GM12891 (cell line): ENCODE measurements around the gene STMN3.
"Not testable (repeated sequence)": the region's sequence is repeated elsewhere in the genome, so short reads cannot be mapped to it uniquely, and the experiment has no call there.

Experiments used
- DNase-seq: peaks from one replicate; pipeline ENCODE4 v3.0.0; 2011; ENCODE audit warnings: low spot score; ENCODE audit not compliant: insufficient read length
- FAIRE-seq: peaks from 2 replicates; lab custom pipeline; 2011; peaks lifted over from hg19 to GRCh38; lab: Jason Lieb, UNC
- PAX5 ChIP-seq: IDR thresholded peaks from 2 replicates; pipeline ENCODE4 v1.6.1; 2011; ENCODE audit warnings: low read length, moderate library complexity, mild to moderate bottlenecking; ENCODE audit not compliant: insufficient read depth, severe bottlenecking
- POLR2A ChIP-seq: IDR thresholded peaks from 2 replicates; pipeline ENCODE4 v1.6.1; 2011; ENCODE audit warnings: low read depth, low read length, control low read depth
- POLR2AphosphoS5 ChIP-seq: IDR thresholded peaks from 2 replicates; pipeline ENCODE4 v1.6.1; 2011; ENCODE audit warnings: low read depth, low read length, control low read depth
- POU2F2 ChIP-seq: IDR thresholded peaks from 2 replicates; pipeline ENCODE4 v1.6.1; 2011; ENCODE audit warnings: low read depth, mild to moderate bottlenecking, control low read depth, low read length, moderate library complexity
- SPI1 ChIP-seq: IDR thresholded peaks from 2 replicates; pipeline ENCODE4 v1.6.1; 2011; ENCODE audit warnings: low read depth, low read length, control low read depth
- TAF1 ChIP-seq: IDR thresholded peaks from 2 replicates; pipeline ENCODE4 v1.6.1; 2011; ENCODE audit warnings: low read depth, low read length, control low read depth

STMN3 gene

GRCh38 chr20:63662813-63663189, 9.6 kb upstream of the STMN3 start:
- FAIRE-seq = no peak
- TF ChIP-seq POLR2A = no peak
- TF ChIP-seq POU2F2 = no peak
- TF ChIP-seq TAF1 = no peak
- TF ChIP-seq SPI1 = no peak
- no peak for TF ChIP-seq POLR2AphosphoS5
- TF ChIP-seq PAX5 = no peak
- no peak for DNase-seq

- TF ChIP-seq SPI1 (no peak), PAX5 (no peak), POLR2AphosphoS5 (no peak), POU2F2 (no peak), TAF1 (no peak), POLR2A (no peak)
- no peak for FAIRE-seq
Observed at GRCh38 chr20:63661959-63662812, 9.0 kb upstream of the STMN3 start.

GRCh38 chr20:63661108-63661507, 7.9 kb upstream of the STMN3 start:
- no peak for TF ChIP-seq POU2F2
- no peak for FAIRE-seq
- no peak for DNase-seq

More at GRCh38 chr20:63661959-63662812, 9.0 kb upstream of the STMN3 start:
- DNase-seq = no peak

- FAIRE-seq (no peak), DNase-seq (no peak)
Observed at GRCh38 chr20:63660622-63661021, 7.4 kb upstream of the STMN3 start.

GRCh38 chr20:63660174-63660573, 7.0 kb upstream of the STMN3 start:
- FAIRE-seq, DNase-seq: not testable (repeated sequence)

More at GRCh38 chr20:63660622-63661021, 7.4 kb upstream of the STMN3 start:
- TF ChIP-seq POU2F2 = no peak
- TF ChIP-seq SPI1 = no peak
- no peak for TF ChIP-seq TAF1
- TF ChIP-seq POLR2AphosphoS5 = no peak
- TF ChIP-seq PAX5 = no peak
- no peak for TF ChIP-seq POLR2A

- TF ChIP-seq TAF1 (no peak), POLR2A (no peak), POU2F2 (no peak), POLR2AphosphoS5 (no peak), SPI1 (no peak), PAX5 (no peak)
- no peak for DNase-seq
- no peak for FAIRE-seq
Observed at GRCh38 chr20:63659370-63659769, 6.1 kb upstream of the STMN3 start.

GRCh38 chr20:63658749-63659187, 5.5 kb upstream of the STMN3 start:
- DNase-seq = no peak
- TF ChIP-seq PAX5 (no peak), POLR2A (no peak), POU2F2 (no peak), SPI1 (no peak), TAF1 (no peak), POLR2AphosphoS5 (no peak)
- FAIRE-seq = no peak

- FAIRE-seq (peak; percentile 93), DNase-seq (peak; percentile 100)
- TF ChIP-seq POU2F2 (peak; percentile 62; the same call in 1 of the 2 replicates), POLR2AphosphoS5 (peak; percentile 59; the same call in 1 of the 2 replicates), POLR2A (peak; percentile 54), TAF1 (peak; percentile 91), PAX5 (no peak), SPI1 (peak; percentile 25; the same call in 1 of the 2 replicates)
Observed at GRCh38 chr20:63657937-63658748, 4.9 kb upstream of the STMN3 start, which contains the start of gene RTEL1. TSS of gene RTEL1 (plus strand) at chr20:63658312. CDS start at chr20:63659403, 1,091 bp downstream.

- TF ChIP-seq POU2F2 (no peak), POLR2A (no peak), SPI1 (no peak), POLR2AphosphoS5 (no peak), PAX5 (no peak), TAF1 (no peak)
- FAIRE-seq (no peak), DNase-seq (no peak)
Observed at GRCh38 chr20:63657260-63657936, 4.2 kb upstream of the STMN3 start.
